HepG2 (cell line): ENCODE data around the gene MTMR6.

Experiments
- KDM1A ChIP-seq: IDR thresholded peaks from 2 replicates; pipeline ENCODE4 v1.6.1; 2016; ENCODE audit warnings: missing compliant biosample characterization
- NCOA2 ChIP-seq: sonication (generic); formaldehyde crosslinking; IDR thresholded peaks from 2 replicates; pipeline ENCODE4 v1.8.0; 2022; ENCODE audit warnings: inconsistent platforms
- RFX1 ChIP-seq: fragments of 450-650 bp; IDR thresholded peaks from 2 replicates; pipeline ENCODE4 v1.6.1; 2017
- TAF1 ChIP-seq: sonication (generic); formaldehyde crosslinking; IDR thresholded peaks from 2 replicates; pipeline ENCODE4 v1.4.0; 2020; ENCODE audit warnings: missing genetic modification reagents
- ZNF619 ChIP-seq: sonication (generic); formaldehyde crosslinking; IDR thresholded peaks from 2 replicates; pipeline ENCODE4 v1.4.0; 2020; ENCODE audit warnings: mild to moderate bottlenecking, missing genetic modification reagents

- no peak for TF ChIP-seq TAF1
- TF ChIP-seq ZNF619 (CRISPR knock-in tag), result no peak
- TF ChIP-seq NCOA2 (CRISPR knock-in tag), result no peak
- TF ChIP-seq KDM1A (CRISPR knock-in tag), result no peak
- TF ChIP-seq RFX1, result no peak
Measured at GRCh38 chr13:25214491-25215252, 72.6 kb downstream of the MTMR6 start.
